Chondrocyte (in vitro differentiated cells): ENCODE measurements around the gene PSMB2. TPM values are rescaled to one million over a fixed set of nuclear protein-coding genes. Genes with fewer than 3 reads are reported as not detected.
A peak's percentile ranks its signal among the peaks of the same experiment; 100 is the strongest.
"Not testable (repeated sequence)": the region's sequence is repeated elsewhere in the genome, so short reads cannot be mapped to it uniquely, and the experiment has no call there.

Experiments
- DNase-seq: peaks from one replicate; pipeline ENCODE4 v3.0.0; 2021; ENCODE audit warnings: mixed read lengths, low spot score
- H3K27ac Mint-ChIP-seq: one replicate; pipeline ENCODE4 v1.8.0; 2021; ENCODE audit warnings: mild to moderate bottlenecking, moderate library complexity, mixed read lengths; ENCODE audit not compliant: unreplicated experiment
- H3K27me3 Mint-ChIP-seq: 2 replicates; pipeline ENCODE4 v1.8.0; 2021; ENCODE audit warnings: low read depth, mixed read lengths
- H3K36me3 Mint-ChIP-seq: 2 replicates; pipeline ENCODE4 v1.8.0; 2021; ENCODE audit warnings: low read depth, mixed read lengths
- H3K4me1 Mint-ChIP-seq: 2 replicates; pipeline ENCODE4 v1.8.0; 2021; ENCODE audit warnings: low read depth, mild to moderate bottlenecking, mixed read lengths
- H3K4me3 Mint-ChIP-seq: one replicate; pipeline ENCODE4 v1.8.0; 2021; ENCODE audit warnings: mild to moderate bottlenecking, moderate library complexity, mixed read lengths; ENCODE audit not compliant: unreplicated experiment
- H3K9me3 Mint-ChIP-seq: 2 replicates; pipeline ENCODE4 v1.8.0; 2021; ENCODE audit warnings: low read depth, mixed read lengths
- long read RNA-seq: library from polyadenylated mRNA; stranded (forward); transcript quantifications from one replicate; pipeline ENCODE4 v2.0.0, GENCODE V29; 2021
- total RNA-seq: library from RNA; stranded (reverse); gene quantifications from 3 replicates; pipeline ENCODE4 v1.2.1, GENCODE V29; 2021
- TF ChIP-seq, protein P1 (sequence below): fragments of 200-600 bp; sonication (generic); IDR thresholded peaks from 2 replicates; pipeline ENCODE4 v1.5.0; 2021; ENCODE audit warnings: antibody characterized with exemption, mild to moderate bottlenecking, moderate library complexity

The PSMB2 gene
- 53.1 to 70.9 TPM (median 58.9 TPM) in 3 replicates for total RNA-seq
- long read RNA-seq, transcript PSMB2-201 (6 exons, 2,701 nt), result major isoform, 86 of 92 reads
- long read RNA-seq, partial matches to known transcripts, result 0 of 92 reads
- long read RNA-seq, other reads (novel, unspliced or antisense), result 6 of 92 reads

GRCh38 chr1:35641233-35641866 is at the start of gene PSMB2:
TSS of gene PSMB2 (minus strand) at chr1:35641526. CDS start at chr1:35641432, 94 bp downstream.
- peaks cover 4% of the 10 kb centered on the region for H3K9me3 Mint-ChIP-seq
- peaks cover 42% of the 10 kb centered on the region for H3K4me1 Mint-ChIP-seq
- peak; percentile 98 for DNase-seq
- H3K36me3 Mint-ChIP-seq, result peaks cover 5% of the 10 kb centered on the region
- TF ChIP-seq, protein P1, sequence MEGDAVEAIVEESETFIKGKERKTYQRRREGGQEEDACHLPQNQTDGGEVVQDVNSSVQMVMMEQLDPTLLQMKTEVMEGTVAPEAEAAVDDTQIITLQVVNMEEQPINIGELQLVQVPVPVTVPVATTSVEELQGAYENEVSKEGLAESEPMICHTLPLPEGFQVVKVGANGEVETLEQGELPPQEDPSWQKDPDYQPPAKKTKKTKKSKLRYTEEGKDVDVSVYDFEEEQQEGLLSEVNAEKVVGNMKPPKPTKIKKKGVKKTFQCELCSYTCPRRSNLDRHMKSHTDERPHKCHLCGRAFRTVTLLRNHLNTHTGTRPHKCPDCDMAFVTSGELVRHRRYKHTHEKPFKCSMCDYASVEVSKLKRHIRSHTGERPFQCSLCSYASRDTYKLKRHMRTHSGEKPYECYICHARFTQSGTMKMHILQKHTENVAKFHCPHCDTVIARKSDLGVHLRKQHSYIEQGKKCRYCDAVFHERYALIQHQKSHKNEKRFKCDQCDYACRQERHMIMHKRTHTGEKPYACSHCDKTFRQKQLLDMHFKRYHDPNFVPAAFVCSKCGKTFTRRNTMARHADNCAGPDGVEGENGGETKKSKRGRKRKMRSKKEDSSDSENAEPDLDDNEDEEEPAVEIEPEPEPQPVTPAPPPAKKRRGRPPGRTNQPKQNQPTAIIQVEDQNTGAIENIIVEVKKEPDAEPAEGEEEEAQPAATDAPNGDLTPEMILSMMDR, result no peak
- H3K27me3 Mint-ChIP-seq, result peaks cover 11% of the 10 kb centered on the region
- peak within 1 kb of the TSS; percentile 100 for H3K4me3 Mint-ChIP-seq
- H3K27ac Mint-ChIP-seq, result peak within 1 kb of the TSS; percentile 100

DNA sequence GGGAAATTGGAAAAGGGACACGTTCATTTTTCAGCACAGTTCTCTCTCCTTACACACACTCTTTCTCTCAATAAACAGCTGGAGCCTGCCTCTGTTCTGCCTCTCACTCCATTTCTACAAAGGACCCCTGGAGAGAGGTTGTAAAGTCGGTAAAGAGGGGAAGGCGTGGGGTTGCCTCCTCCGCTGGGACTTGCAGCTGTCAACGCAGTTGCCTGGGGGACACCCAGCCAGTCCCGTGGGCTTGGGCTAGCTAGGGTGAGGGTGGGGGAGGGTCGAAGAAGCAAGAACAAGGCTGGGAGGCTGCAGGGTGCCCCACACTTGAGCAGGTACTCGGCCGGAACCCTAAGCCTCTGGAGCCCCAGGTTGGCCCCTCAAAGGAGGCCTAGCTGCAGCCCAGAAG is 49.8 kb upstream of the PSMB2 start:
- Mint-ChIP-seq H3K27ac (no peak overlapping the region), H3K4me3 (no peak overlapping the region), H3K27me3 (peaks cover 40% of the 10 kb centered on the region), H3K36me3 (no peaks in the 10 kb centered on the region), H3K4me1 (no peaks in the 10 kb centered on the region), H3K9me3 (no peaks in the 10 kb centered on the region)
- DNase-seq, result no peak
- TF ChIP-seq, protein P1, result no peak

DNA sequence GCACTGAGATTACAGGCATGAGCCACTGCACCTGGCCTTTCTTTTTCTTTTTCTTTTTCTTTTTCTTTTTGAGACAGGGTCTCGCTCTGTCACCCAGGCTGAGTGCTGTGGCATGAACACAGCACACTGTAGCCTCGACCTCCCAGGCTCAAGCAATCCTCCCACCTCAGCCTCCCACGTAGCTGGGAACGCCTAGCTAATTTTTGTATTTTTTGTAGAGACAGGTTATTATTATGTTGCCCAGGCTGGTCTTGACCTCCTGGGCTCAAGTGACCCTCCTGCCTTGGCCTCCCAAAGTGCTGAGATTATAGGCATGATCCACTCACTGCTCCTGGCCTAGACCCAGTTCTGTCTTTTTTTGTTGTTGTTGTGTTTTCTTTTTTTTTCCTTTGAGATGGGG is 48.8 kb upstream of the PSMB2 start:
- H3K36me3 Mint-ChIP-seq, H3K4me1 Mint-ChIP-seq, H3K9me3 Mint-ChIP-seq, H3K4me3 Mint-ChIP-seq, H3K27ac Mint-ChIP-seq, DNase-seq: not testable (repeated sequence)
- H3K27me3 Mint-ChIP-seq, result peaks cover 38% of the 10 kb centered on the region

DNA sequence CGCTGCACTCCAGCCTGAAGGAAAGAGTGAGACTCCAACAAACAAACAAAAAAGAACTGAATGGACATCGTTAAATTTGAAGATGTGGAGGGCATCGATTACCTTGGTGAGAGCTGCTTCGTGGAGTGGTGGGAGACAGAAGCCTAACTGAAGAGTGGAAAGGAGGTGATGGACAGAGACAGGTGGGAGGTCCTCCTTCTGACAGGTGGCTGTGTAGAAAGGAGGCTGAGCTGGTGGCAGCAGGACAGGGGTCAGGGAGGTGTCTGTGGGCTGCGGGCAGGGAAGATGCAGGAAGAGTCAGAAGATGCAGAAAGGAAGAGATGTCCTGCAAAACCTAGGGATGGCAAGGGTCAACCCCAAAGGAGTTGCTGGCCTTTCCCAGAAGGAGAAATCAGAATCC is 46.8 kb upstream of the PSMB2 start:
- H3K36me3 Mint-ChIP-seq, result no peaks in the 10 kb centered on the region
- H3K9me3 Mint-ChIP-seq, result no peaks in the 10 kb centered on the region
- no peaks in the 10 kb centered on the region for H3K4me1 Mint-ChIP-seq
- H3K4me3 Mint-ChIP-seq, result no peak overlapping the region
- peaks cover 53% of the 10 kb centered on the region for H3K27me3 Mint-ChIP-seq
- no peak overlapping the region for H3K27ac Mint-ChIP-seq
- TF ChIP-seq, protein P1, result no peak
- no peak for DNase-seq

GRCh38 chr1:35683012-35683411 is 41.7 kb upstream of the PSMB2 start:
- H3K4me3 Mint-ChIP-seq, result no peak overlapping the region
- no peak for DNase-seq
- H3K4me1 Mint-ChIP-seq, result no peaks in the 10 kb centered on the region
- peaks cover 2% of the 10 kb centered on the region for H3K36me3 Mint-ChIP-seq
- no peaks in the 10 kb centered on the region for H3K9me3 Mint-ChIP-seq
- TF ChIP-seq, protein P1, result no peak
- peaks cover 50% of the 10 kb centered on the region for H3K27me3 Mint-ChIP-seq
- H3K27ac Mint-ChIP-seq, result no peak overlapping the region

- peaks cover 50% of the 10 kb centered on the region for H3K27me3 Mint-ChIP-seq
- no peaks in the 10 kb centered on the region for H3K4me1 Mint-ChIP-seq
- no peak overlapping the region for H3K27ac Mint-ChIP-seq
- H3K4me3 Mint-ChIP-seq, result no peak overlapping the region
- no peaks in the 10 kb centered on the region for H3K9me3 Mint-ChIP-seq
- no peak for DNase-seq
- peaks cover 2% of the 10 kb centered on the region for H3K36me3 Mint-ChIP-seq
- TF ChIP-seq, protein P1, result no peak
These were observed 38.9 kb upstream of the PSMB2 start for GRCh38 chr1:35680271-35680670.
